HepG2 (cell line): Measurements from ENCODE around the gene ACACB. TPM values are rescaled to one million over a fixed set of nuclear protein-coding genes. Genes with fewer than 3 reads are reported as not detected.

Experiments
- ATAC-seq: fragments of 200-7000 bp; cut with Tn5 transposase; 3 replicates; pipeline ENCODE4 v1.9.1; 2020; ENCODE audit warnings: mild to moderate bottlenecking, moderate library complexity
- BruUV-seq: library from RNA; stranded (reverse); fragments of 400-500 nt; replicated peaks from 2 replicates; lab custom pipeline; 2021; lab: Mats Ljungman, UMichigan
- CTCF ChIA-PET: fragments of 300-600 bp; formaldehyde crosslinking; extraction: SDS; loops from one replicate; lab custom pipeline; 2021; ENCODE audit warnings: low total read pairs, inconsistent platforms, low intra/inter-chr PET ratio; lab: Yijun Ruan, JAX
- POLR2A ChIA-PET: fragments of 350-600 bp; sonication (Branson Sonifier 250); formaldehyde crosslinking; loops from one replicate; lab custom pipeline; 2020; ENCODE audit warnings: antibody characterized with exemption, inconsistent platforms; lab: Yijun Ruan, JAX
- DNase-seq: peaks from one replicate; pipeline ENCODE4 v3.0.0-alpha.2; 2015; ENCODE audit warnings: low spot score
- FAIRE-seq: peaks from 3 replicates; lab custom pipeline; 2011; peaks lifted over from hg19 to GRCh38; lab: Jason Lieb, UNC
- H2AFZ ChIP-seq: one replicate; pipeline ENCODE4 v1.6.1; 2011; ENCODE audit warnings: low read length, inconsistent platforms
- H3K27ac ChIP-seq: fragments of 300-600 bp; 3 replicates; pipeline ENCODE4 v1.8.0; 2011; ENCODE audit warnings: mixed run types, mild to moderate bottlenecking, mixed read lengths, low read length, inconsistent platforms; ENCODE audit not compliant: insufficient read depth; ENCODE audit errors: extremely low read length
- H3K27me3 ChIP-seq, 2 experiments: fragments of 200-600 bp in 1 of 2; 2 replicates in 1 of 2; 3 replicates in 1 of 2; pipeline versions ENCODE4 v1.6.0 to v1.8.0; 2011; ENCODE audit warnings: low read length in 2 of 2, mild to moderate bottlenecking in 2 of 2, moderate library complexity in 2 of 2, inconsistent platforms in 1 of 2; ENCODE audit not compliant: insufficient read depth in 2 of 2, control insufficient read depth in 1 of 2
- H3K36me3 ChIP-seq, 2 experiments: fragments of 200-600 bp in 1 of 2; replicated peaks in 1 of 2; 2 replicates in 1 of 2; 3 replicates in 1 of 2; pipeline versions ENCODE4 v1.5.1 to v1.8.0; 2011; ENCODE audit warnings: low read length in 2 of 2, inconsistent platforms in 1 of 2; ENCODE audit not compliant: insufficient read depth in 2 of 2, control insufficient read depth in 1 of 2
- H3K4me1 ChIP-seq: 2 replicates; pipeline ENCODE4 v1.5.1; 2012; ENCODE audit warnings: low read length, inconsistent platforms; ENCODE audit not compliant: insufficient read depth
- H3K4me2 ChIP-seq: 2 replicates; pipeline ENCODE4 v1.6.0; 2011; ENCODE audit warnings: low read depth, low read length, inconsistent platforms
- H3K4me3 ChIP-seq, 3 experiments: fragments of 200-600 bp in 1 of 3; sonication (generic), shearing (Covaris generic) in 1 of 3; replicated peaks in 1 of 3; 2 replicates each; pipeline ENCODE4 v1.5.1; 2011 to 2016; ENCODE audit warnings: low read length in 3 of 3, inconsistent platforms in 2 of 3, low read depth in 2 of 3, mild to moderate bottlenecking in 2 of 3, control low read depth in 1 of 3, mixed read lengths in 1 of 3; ENCODE audit not compliant: insufficient read depth in 1 of 3
- H3K79me2 ChIP-seq: one replicate; pipeline ENCODE4 v1.6.1; 2011; ENCODE audit warnings: low read length, inconsistent platforms; ENCODE audit not compliant: insufficient read depth
- H3K9ac ChIP-seq: 2 replicates; pipeline ENCODE4 v1.6.0; 2011; ENCODE audit warnings: mild to moderate bottlenecking, low read depth, low read length, inconsistent platforms; ENCODE audit not compliant: insufficient read depth
- H3K9me3 ChIP-seq: 2 replicates; pipeline ENCODE4 v1.5.1; 2012; ENCODE audit warnings: mild to moderate bottlenecking, low read length
- H4K20me1 ChIP-seq: 2 replicates; pipeline ENCODE4 v1.6.0; 2011; ENCODE audit warnings: inconsistent platforms, mild to moderate bottlenecking, low read length, moderate library complexity; ENCODE audit not compliant: insufficient read depth
- ELF1 ChIP-seq: sonication (generic); formaldehyde crosslinking; IDR thresholded peaks from 2 replicates; pipeline ENCODE4 v1.4.0; 2020; ENCODE audit warnings: missing genetic modification reagents
- EZH2 ChIP-seq: conservative IDR thresholded peaks from 2 replicates; pipeline ENCODE4 v1.6.1; 2012; ENCODE audit warnings: mild to moderate bottlenecking, low read depth, low read length, moderate library complexity
- HNRNPH1 ChIP-seq: fragments of 200-400 bp; formaldehyde crosslinking; optimal IDR thresholded peaks from 2 replicates; pipeline ENCODE3; 2017; ENCODE audit warnings: mild to moderate bottlenecking, low read depth, low read length
- MED1 ChIP-seq: sonication (generic); formaldehyde crosslinking; IDR thresholded peaks from 2 replicates; pipeline ENCODE4 v1.4.0; 2020; ENCODE audit warnings: missing genetic modification reagents
- NR2F2 ChIP-seq: IDR thresholded peaks from 2 replicates; pipeline ENCODE4 v1.6.1; 2012; ENCODE audit warnings: low read depth, inconsistent platforms, borderline replicate concordance
- RFX1 ChIP-seq: fragments of 450-650 bp; IDR thresholded peaks from 2 replicates; pipeline ENCODE4 v1.6.1; 2017
- SPEN ChIP-seq: sonication (generic); formaldehyde crosslinking; IDR thresholded peaks from 2 replicates; pipeline ENCODE4 v1.5.1; 2020; ENCODE audit warnings: low read depth, mild to moderate bottlenecking, missing genetic modification reagents
- SRY ChIP-seq: sonication (generic); formaldehyde crosslinking; IDR thresholded peaks from 2 replicates; pipeline ENCODE4 v1.8.0; 2022; ENCODE audit warnings: mild to moderate bottlenecking, missing genetic modification reagents
- SUZ12 ChIP-seq: fragments of 150-350 bp; IDR thresholded peaks from 2 replicates; pipeline ENCODE4 v1.6.1; 2014; ENCODE audit warnings: low read depth, low read length
- TARDBP ChIP-seq: sonication (generic); formaldehyde crosslinking; IDR thresholded peaks from 2 replicates; pipeline ENCODE4 v1.8.0; 2022; ENCODE audit warnings: mild to moderate bottlenecking, missing genetic modification reagents
- TCF7L2 ChIP-seq: IDR thresholded peaks from 2 replicates; pipeline ENCODE4 v1.6.1; 2011; ENCODE audit warnings: mild to moderate bottlenecking, low read depth, low read length, moderate library complexity
- ZNF121 ChIP-seq: sonication (generic); formaldehyde crosslinking; IDR thresholded peaks from 2 replicates; pipeline ENCODE4 v1.5.0; 2020; ENCODE audit warnings: mild to moderate bottlenecking, missing genetic modification reagents
- ZNF572 ChIP-seq: sonication (generic); formaldehyde crosslinking; IDR thresholded peaks from 2 replicates; pipeline ENCODE4 v1.5.1; 2020; ENCODE audit warnings: mild to moderate bottlenecking, missing genetic modification reagents
- ZNF766 ChIP-seq: sonication (generic); formaldehyde crosslinking; IDR thresholded peaks from 2 replicates; pipeline ENCODE4 v1.5.0; 2020; ENCODE audit warnings: missing genetic modification reagents, borderline replicate concordance
- WGBS: methylation state at CpG from one replicate; pipeline ENCODE4 v1.1.6; 2017; ENCODE audit warnings: low lambda C conversion rate; 5-methylcytosine and 5-hydroxymethylcytosine counted together
- in situ Hi-C: cut with HindIII; loops from 2 replicates; pipeline ENCODE4 v1.10.0; 2017; ENCODE audit warnings: low pct_unique_long_range_greater_than_20kb; ENCODE audit not compliant: extremely low pct_ligation_motif_present
- intact Hi-C: fragments of 100-400 bp; cut with micrococcal nuclease; formaldehyde crosslinking; loops from one replicate; pipeline ENCODE4 v1.10.0; 2022; ENCODE audit not compliant: unreplicated experiment
- polyA plus RNA-seq, 8 experiments: library from polyadenylated mRNA; depleted of rRNA in 3 of 8; stranded (reverse) in 7 of 8; unstranded in 1 of 8; fragments of >200 nt; fragmentation: Illumina TruSeq in 4 of 8; extraction: Trizol in 4 of 8; gene quantifications; 2 replicates each; pipeline versions ENCODE4 v1.2.1 to v1.2.3, GENCODE V29; 2011 to 2016; ENCODE audit warnings: low read depth in 4 of 8, missing spikeins in 1 of 8, mixed read lengths in 1 of 8; ENCODE audit not compliant: insufficient read depth in 1 of 8
- total RNA-seq, 5 experiments: library from RNA; depleted of rRNA; stranded (reverse); fragments of >200 nt; fragmentation: Illumina TruSeq; extraction: Trizol; gene quantifications; 2 replicates each; pipeline ENCODE4 v1.2.3, GENCODE V29; 2016; ENCODE audit warnings: low read depth in 1 of 5
- TF ChIP-seq, protein P1 (sequence below): sonication (generic); formaldehyde crosslinking; IDR thresholded peaks from 2 replicates; pipeline ENCODE4 v1.5.0; 2020; ENCODE audit warnings: missing genetic modification reagents, mild to moderate bottlenecking, borderline replicate concordance
- TF ChIP-seq, protein P2 (sequence below): sonication (generic); formaldehyde crosslinking; IDR thresholded peaks from 2 replicates; pipeline ENCODE4 v1.4.0; 2020; ENCODE audit warnings: missing genetic modification reagents; ENCODE audit errors: not compliant biosample characterization
- TF ChIP-seq, protein P3 (sequence below): IDR thresholded peaks from 2 replicates; pipeline ENCODE4 v1.6.1; 2016; ENCODE audit warnings: missing genetic modification reagents, missing compliant biosample characterization

Gene ACACB
- total and polyA plus RNA-seq, 2 of the 13 experiments (the other 11 are each of a cell fraction or from before 2014, with no cell fraction given) = 6.2 to 8.6 TPM

DNA sequence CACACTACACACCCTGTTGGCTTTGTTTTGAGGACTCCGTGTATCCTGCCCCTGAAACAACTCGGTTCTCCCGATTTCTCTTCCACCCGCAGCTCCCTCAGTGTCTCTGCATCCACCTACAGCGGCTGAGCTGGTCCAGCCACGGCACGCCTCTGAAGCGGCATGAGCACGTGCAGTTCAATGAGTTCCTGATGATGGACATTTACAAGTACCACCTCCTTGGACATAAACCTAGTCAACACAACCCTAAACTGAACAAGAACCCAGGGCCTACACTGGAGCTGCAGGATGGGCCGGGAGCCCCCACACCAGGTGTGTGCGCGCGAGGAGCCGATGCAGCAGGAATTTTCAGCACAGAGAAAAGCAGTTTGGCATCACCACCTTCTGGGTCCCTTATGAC is 33.6 kb upstream of the ACACB start:
- Histone ChIP-seq H3K4me2 (no peak overlapping the region), H3K9me3 (no peaks in the 10 kb centered on the region), H3K4me3 (no peak overlapping the region), H4K20me1 (no peaks in the 10 kb centered on the region), H3K4me1 (peaks cover 38% of the 10 kb centered on the region), H3K27me3 (no peaks in the 10 kb centered on the region), H3K36me3 (peaks cover 7 to 41% of the 10 kb centered on the region in 2 experiments), H3K27ac (no peak overlapping the region), H3K9ac (no peak overlapping the region), H2AFZ (no peak overlapping the region), H3K79me2 (no peaks in the 10 kb centered on the region)
- DNase-seq = no peak
- BruUV-seq = no TSS peak
- TF ChIP-seq ZNF121 (CRISPR knock-in tag) (no peak), NR2F2 (no peak), HNRNPH1 (no peak), ZNF572 (no peak), SRY (CRISPR knock-in tag) (no peak), EZH2 (no peak), MED1 (CRISPR knock-in tag) (no peak), RFX1 (no peak), TCF7L2 (no peak), SUZ12 (no peak), ZNF766 (CRISPR knock-in tag) (no peak), ELF1 (CRISPR knock-in tag) (no peak), TARDBP (CRISPR knock-in tag) (no peak), SPEN (CRISPR knock-in tag) (no peak)
- TF ChIP-seq, protein P1, sequence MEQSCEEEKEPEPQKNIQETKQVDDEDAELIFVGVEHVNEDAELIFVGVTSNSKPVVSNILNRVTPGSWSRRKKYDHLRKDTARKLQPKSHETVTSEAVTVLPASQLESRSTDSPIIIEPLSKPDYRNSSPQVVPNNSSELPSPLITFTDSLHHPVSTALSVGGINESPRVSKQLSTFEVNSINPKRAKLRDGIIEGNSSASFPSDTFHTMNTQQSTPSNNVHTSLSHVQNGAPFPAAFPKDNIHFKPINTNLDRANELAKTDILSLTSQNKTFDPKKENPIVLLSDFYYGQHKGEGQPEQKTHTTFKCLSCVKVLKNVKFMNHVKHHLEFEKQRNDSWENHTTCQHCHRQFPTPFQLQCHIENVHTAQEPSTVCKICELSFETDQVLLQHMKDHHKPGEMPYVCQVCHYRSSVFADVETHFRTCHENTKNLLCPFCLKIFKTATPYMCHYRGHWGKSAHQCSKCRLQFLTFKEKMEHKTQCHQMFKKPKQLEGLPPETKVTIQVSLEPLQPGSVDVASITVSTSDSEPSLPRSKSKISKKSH (CRISPR knock-in tag) = no peak
- TF ChIP-seq, protein P2, sequence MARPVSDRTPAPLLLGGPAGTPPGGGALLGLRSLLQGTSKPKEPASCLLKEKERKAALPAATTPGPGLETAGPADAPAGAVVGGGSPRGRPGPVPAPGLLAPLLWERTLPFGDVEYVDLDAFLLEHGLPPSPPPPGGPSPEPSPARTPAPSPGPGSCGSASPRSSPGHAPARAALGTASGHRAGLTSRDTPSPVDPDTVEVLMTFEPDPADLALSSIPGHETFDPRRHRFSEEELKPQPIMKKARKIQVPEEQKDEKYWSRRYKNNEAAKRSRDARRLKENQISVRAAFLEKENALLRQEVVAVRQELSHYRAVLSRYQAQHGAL (CRISPR knock-in tag) = no peak
- TF ChIP-seq, protein P3, sequence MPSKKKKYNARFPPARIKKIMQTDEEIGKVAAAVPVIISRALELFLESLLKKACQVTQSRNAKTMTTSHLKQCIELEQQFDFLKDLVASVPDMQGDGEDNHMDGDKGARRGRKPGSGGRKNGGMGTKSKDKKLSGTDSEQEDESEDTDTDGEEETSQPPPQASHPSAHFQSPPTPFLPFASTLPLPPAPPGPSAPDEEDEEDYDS (CRISPR knock-in tag) = no peak
- 96% methylated on average over 14 of the region's 14 CpGs for WGBS
- ChIA-PET CTCF (no interaction called here), POLR2A (no interaction called here)
- intact Hi-C loops (no loop called here), in situ Hi-C loops (no loop called here)
- FAIRE-seq = no peak
- no peak for ATAC-seq
